Stimulated activated CD8-positive, alpha-beta memory T cell treated with anti-CD3 and anti-CD28 coated beads, Interleukin-15, amount 100 ng/mL, for 4 hours (primary cell): ENCODE results near the gene SYT2.
"Not testable (repeated sequence)": the region's sequence is repeated elsewhere in the genome, so short reads cannot be mapped to it uniquely, and the experiment has no call there.

Experiments
- DNase-seq, 2 donors: peaks; one replicate each; pipeline ENCODE4 v3.0.0-alpha.2; 2020; ENCODE audit warnings: low read depth in 2 of 2

Gene SYT2

GRCh38 chr1:202593845-202594244, 116.4 kb downstream of the SYT2 start:
- no peak for DNase-seq

GRCh38 chr1:202592146-202592545, 118.1 kb downstream of the SYT2 start:
- no peak for DNase-seq

- no peak for DNase-seq
Observed at GRCh38 chr1:202591515-202591914, 118.7 kb downstream of the SYT2 start.

- DNase-seq, result no peak
Observed at GRCh38 chr1:202590975-202591411, 119.3 kb downstream of the SYT2 start.

- DNase-seq, result no peak
Observed at GRCh38 chr1:202590126-202590525, 120.1 kb downstream of the SYT2 start.

- DNase-seq, result no peak
Observed at GRCh38 chr1:202589190-202589930, 120.9 kb downstream of the SYT2 start.

GRCh38 chr1:202588503-202589189, 121.6 kb downstream of the SYT2 start:
- no peak for DNase-seq

GRCh38 chr1:202587859-202588485, 122.3 kb downstream of the SYT2 start:
- DNase-seq, result no peak

GRCh38 chr1:202586871-202587270, 123.4 kb downstream of the SYT2 start:
- no peak for DNase-seq

- DNase-seq, result no peak
Observed at GRCh38 chr1:202586018-202586821, 124.0 kb downstream of the SYT2 start.

- DNase-seq, result no peak
Observed at GRCh38 chr1:202585590-202585933, 124.7 kb downstream of the SYT2 start.

- no peak for DNase-seq
Observed at GRCh38 chr1:202584707-202585589, 125.3 kb downstream of the SYT2 start.

- not testable (repeated sequence) for DNase-seq
Observed at GRCh38 chr1:202582350-202582749, 127.9 kb downstream of the SYT2 start.

GRCh38 chr1:202580619-202581018, 129.6 kb downstream of the SYT2 start:
- no peak for DNase-seq

GRCh38 chr1:202579806-202580205, 130.4 kb downstream of the SYT2 start:
- no peak for DNase-seq

GRCh38 chr1:202578565-202578964, 131.7 kb downstream of the SYT2 start:
- DNase-seq, result no peak

GRCh38 chr1:202578001-202578504, 132.2 kb downstream of the SYT2 start:
- no peak for DNase-seq

GRCh38 chr1:202577381-202577780, 132.9 kb downstream of the SYT2 start:
- DNase-seq, result no peak

GRCh38 chr1:202576816-202577215, 133.4 kb downstream of the SYT2 start:
- no peak for DNase-seq

- DNase-seq, result no peak
Observed at GRCh38 chr1:202575918-202576653, 134.2 kb downstream of the SYT2 start.
